K562 (cell line): Measurements from ENCODE around the gene P4HB. TPM values are rescaled to one million over a fixed set of nuclear protein-coding genes. Genes with fewer than 3 reads are reported as not detected.

Experiments
- ATF3 ChIP-seq, 2 experiments: fragments of 450-650 bp in 1 of 2; sonication (generic) in 1 of 2; formaldehyde crosslinking in 1 of 2; IDR thresholded peaks in 1 of 2; conservative IDR thresholded peaks in 1 of 2; 2 replicates each; pipeline versions ENCODE4 v1.6.1 to v1.8.1; 2016 to 2023; ENCODE audit warnings: mild to moderate bottlenecking in 2 of 2, moderate library complexity in 2 of 2, inconsistent platforms in 1 of 2, missing genetic modification reagents in 1 of 2
- CHAMP1 ChIP-seq: fragments of 450-650 bp; IDR thresholded peaks from 2 replicates; pipeline ENCODE4 v1.6.1; 2016; ENCODE audit warnings: mild to moderate bottlenecking
- CTBP1 ChIP-seq: fragments of 450-650 bp; IDR thresholded peaks from 2 replicates; pipeline ENCODE4 v1.6.1; 2016; ENCODE audit warnings: borderline replicate concordance
- EHMT2 ChIP-seq: fragments of 450-650 bp; IDR thresholded peaks from 2 replicates; pipeline ENCODE4 v1.6.1; 2018; ENCODE audit warnings: antibody characterized with exemption
- ELF4 ChIP-seq: fragments of 450-650 bp; formaldehyde crosslinking; IDR thresholded peaks from 2 replicates; pipeline ENCODE4 v1.4.0; 2022; ENCODE audit warnings: missing genetic modification characterization
- GABPB1 ChIP-seq: sonication (generic); formaldehyde crosslinking; IDR thresholded peaks from 2 replicates; pipeline ENCODE4 v1.8.0; 2022; ENCODE audit warnings: mild to moderate bottlenecking, missing genetic modification reagents
- MAFF ChIP-seq: IDR thresholded peaks from 2 replicates; pipeline ENCODE4 v1.6.1; 2012; ENCODE audit warnings: low read length, improper control_type of control experiment
- MCM7 ChIP-seq, 2 experiments: fragments of 450-650 bp; IDR thresholded peaks; 2 replicates each; pipeline ENCODE4 v1.6.1; 2016 to 2018
- PHF20 ChIP-seq: fragments of 450-650 bp; IDR thresholded peaks from 2 replicates; pipeline ENCODE4 v1.6.1; 2018; ENCODE audit not compliant: partially characterized antibody
- SMAD1 ChIP-seq: fragments of 150-350 bp; IDR thresholded peaks from 2 replicates; pipeline ENCODE4 v1.6.1; 2014; ENCODE audit warnings: low read length, low read depth; ENCODE audit not compliant: partially characterized antibody
- TEAD4 ChIP-seq, 2 experiments: sonication (generic) in 1 of 2; formaldehyde crosslinking in 1 of 2; IDR thresholded peaks; 2 replicates each; pipeline versions ENCODE4 v1.6.1 to v1.8.0; 2012 to 2022; ENCODE audit warnings: borderline replicate concordance in 1 of 2, inconsistent platforms in 1 of 2, low read length in 1 of 2, mild to moderate bottlenecking in 1 of 2, missing genetic modification reagents in 1 of 2
- ZBED1 ChIP-seq: IDR thresholded peaks from 2 replicates; pipeline ENCODE4 v1.6.1; 2014
- ZNF609 ChIP-seq: sonication (generic); formaldehyde crosslinking; IDR thresholded peaks from 2 replicates; pipeline ENCODE4 v1.8.1; 2023; ENCODE audit warnings: missing genetic modification reagents, mild to moderate bottlenecking, borderline replicate concordance
- polyA plus RNA-seq, 8 experiments: library from polyadenylated mRNA; depleted of rRNA in 4 of 8; stranded (reverse) in 5 of 8; unstranded in 3 of 8; fragments of >200 nt; fragmentation: Nextera tagmentation in 2 of 8; fragmentation: Illumina TruSeq in 1 of 8; extraction: Ambion mirVana in 2 of 8; extraction: Trizol in 1 of 8; gene quantifications; 2 replicates each; pipeline versions ENCODE4 v1.2.1 to v1.2.3, GENCODE V29; 2011 to 2014; ENCODE audit warnings: inconsistent platforms in 1 of 8, missing spikeins in 1 of 8
- total RNA-seq, 7 experiments: library from RNA; depleted of rRNA in 6 of 7; stranded (reverse); fragments of >200 nt in 6 of 7; fragmentation: Illumina TruSeq in 2 of 7; extraction: Trizol in 2 of 7; gene quantifications; 2 replicates each; pipeline versions ENCODE4 v1.2.1 to v1.2.3, GENCODE V29; 2011 to 2021; ENCODE audit warnings: low replicate concordance in 1 of 7
- TF ChIP-seq, protein P1 (sequence below): fragments of 450-650 bp; IDR thresholded peaks from 2 replicates; pipeline ENCODE4 v1.6.1; 2017; ENCODE audit warnings: antibody characterized with exemption, mild to moderate bottlenecking

P4HB gene
- total and polyA plus RNA-seq, 9 of the 15 experiments (the other 6 are each of a cell fraction or from before 2014, with no cell fraction given): 4.4 to 645 (median 325) TPM

- TF ChIP-seq CHAMP1 (no peak), ATF3 (IDR thresholded peaks at IDR 0.05) (no peak), ATF3 (CRISPR knock-in tag; conservative IDR thresholded peaks at IDR 0.05) (no peak), SMAD1 (peak; percentile 33), MCM7 (IDR thresholded peaks at IDR 0.05) (no peak), ELF4 (no peak), EHMT2 (no peak), GABPB1 (CRISPR knock-in tag) (no peak; the same call in 1 of the 2 replicates), ZBED1 (no peak), ZNF609 (no peak), PHF20 (no peak), MAFF (no peak), CTBP1 (0 out of 2 replicates have a peak, but pooled peaks have one; percentile 30), TEAD4 (IDR thresholded peaks at IDR 0.05; ENCODE audit: low read length) (0 out of 2 replicates have a peak, but pooled peaks have one; percentile 1), TEAD4 (CRISPR knock-in tag; IDR thresholded peaks at IDR 0.05; ENCODE audit: borderline replicate concordance) (no peak)
- TF ChIP-seq, protein P1, sequence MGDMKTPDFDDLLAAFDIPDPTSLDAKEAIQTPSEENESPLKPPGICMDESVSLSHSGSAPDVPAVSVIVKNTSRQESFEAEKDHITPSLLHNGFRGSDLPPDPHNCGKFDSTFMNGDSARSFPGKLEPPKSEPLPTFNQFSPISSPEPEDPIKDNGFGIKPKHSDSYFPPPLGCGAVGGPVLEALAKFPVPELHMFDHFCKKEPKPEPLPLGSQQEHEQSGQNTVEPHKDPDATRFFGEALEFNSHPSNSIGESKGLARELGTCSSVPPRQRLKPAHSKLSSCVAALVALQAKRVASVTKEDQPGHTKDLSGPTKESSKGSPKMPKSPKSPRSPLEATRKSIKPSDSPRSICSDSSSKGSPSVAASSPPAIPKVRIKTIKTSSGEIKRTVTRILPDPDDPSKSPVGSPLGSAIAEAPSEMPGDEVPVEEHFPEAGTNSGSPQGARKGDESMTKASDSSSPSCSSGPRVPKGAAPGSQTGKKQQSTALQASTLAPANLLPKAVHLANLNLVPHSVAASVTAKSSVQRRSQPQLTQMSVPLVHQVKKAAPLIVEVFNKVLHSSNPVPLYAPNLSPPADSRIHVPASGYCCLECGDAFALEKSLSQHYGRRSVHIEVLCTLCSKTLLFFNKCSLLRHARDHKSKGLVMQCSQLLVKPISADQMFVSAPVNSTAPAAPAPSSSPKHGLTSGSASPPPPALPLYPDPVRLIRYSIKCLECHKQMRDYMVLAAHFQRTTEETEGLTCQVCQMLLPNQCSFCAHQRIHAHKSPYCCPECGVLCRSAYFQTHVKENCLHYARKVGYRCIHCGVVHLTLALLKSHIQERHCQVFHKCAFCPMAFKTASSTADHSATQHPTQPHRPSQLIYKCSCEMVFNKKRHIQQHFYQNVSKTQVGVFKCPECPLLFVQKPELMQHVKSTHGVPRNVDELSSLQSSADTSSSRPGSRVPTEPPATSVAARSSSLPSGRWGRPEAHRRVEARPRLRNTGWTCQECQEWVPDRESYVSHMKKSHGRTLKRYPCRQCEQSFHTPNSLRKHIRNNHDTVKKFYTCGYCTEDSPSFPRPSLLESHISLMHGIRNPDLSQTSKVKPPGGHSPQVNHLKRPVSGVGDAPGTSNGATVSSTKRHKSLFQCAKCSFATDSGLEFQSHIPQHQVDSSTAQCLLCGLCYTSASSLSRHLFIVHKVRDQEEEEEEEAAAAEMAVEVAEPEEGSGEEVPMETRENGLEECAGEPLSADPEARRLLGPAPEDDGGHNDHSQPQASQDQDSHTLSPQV: 0 out of 2 replicates have a peak, but pooled peaks have one; percentile 35
Measured at GRCh38 chr17:81869221-81870130, 9.1 kb upstream of the P4HB start (continued).
